GM19023 (cell line): Measurements from ENCODE around the gene SPANXN1.
"Not testable (repeated sequence)": the region's sequence is repeated elsewhere in the genome, so short reads cannot be mapped to it uniquely, and the experiment has no call there.

Experiments used
- ATAC-seq: cut with Tn5 transposase; IDR thresholded peaks from one replicate; pipeline ENCODE4 v1.9.1; 2021; ENCODE audit warnings: mild to moderate bottlenecking, moderate library complexity; ENCODE audit not compliant: unreplicated experiment

The SPANXN1 gene

GRCh38 chrX:145247203-145247602 lies at the start of gene SPANXN1:
SPANXN1 (plus strand) TSS chrX:145247503; CDS start chrX:145247587, 84 bp downstream.
- ATAC-seq = not testable (repeated sequence)

- ATAC-seq = no peak
Measured at GRCh38 chrX:145199078-145199477, 48.2 kb upstream of the SPANXN1 start.

GRCh38 chrX:145213504-145213903 lies 33.8 kb upstream of the SPANXN1 start:
- ATAC-seq = no peak

- no peak for ATAC-seq
Measured at GRCh38 chrX:145292218-145292617, 44.9 kb downstream of the SPANXN1 start.
